ENCODE measurements around the gene STIMATE.

- TF ChIP-seq L3MBTL2 (IDR thresholded peaks at IDR 0.05), result no peak
- TF ChIP-seq THRAP3 (IDR thresholded peaks at IDR 0.05; ENCODE audit: borderline replicate concordance), result no peak
- TF ChIP-seq CTCF (IDR thresholded peaks at IDR 0.05 in 2 of 3, conservative IDR thresholded peaks at IDR 0.05 in 1 of 3; ENCODE audit: insufficient read depth in 2 of 3, low read depth in 1 of 3, low read length in 3 of 3), result no peak
- TF ChIP-seq GABPA (tag; conservative IDR thresholded peaks at IDR 0.05; ENCODE audit: low read depth), result no peak
- TF ChIP-seq ZNF77 (CRISPR knock-in tag; IDR thresholded peaks at IDR 0.05), result no peak
- TF ChIP-seq TAF1 (IDR thresholded peaks at IDR 0.05; ENCODE audit: control insufficient read depth, extremely low read depth, insufficient read depth, low read length, severe bottlenecking), result no peak
These were observed 37.5 kb downstream of the STIMATE start for GRCh38 chr3:52859686-52860423.

All from K562 (cell line).